Activated CD4-positive, alpha-beta memory T cell treated with anti-CD3 and anti-CD28 coated beads for 36 hours (primary cell): ENCODE measurements around the gene CALD1. TPM values are rescaled to one million over a fixed set of nuclear protein-coding genes. Genes with fewer than 3 reads are reported as not detected.

Experiments used
- CTCF ChIA-PET: fragments of 350-600 bp; sonication (Branson Sonifier 250); formaldehyde crosslinking; loops from one replicate; lab custom pipeline; 2021; ENCODE audit warnings: antibody characterized with exemption, inconsistent platforms; lab: Charles Lee
- POLR2A ChIA-PET: fragments of 350-600 bp; sonication (Branson Sonifier 250); formaldehyde crosslinking; loops from one replicate; lab custom pipeline; 2021; ENCODE audit warnings: antibody characterized with exemption; lab: Charles Lee
- DNase-seq: peaks from one replicate; pipeline ENCODE4 v3.0.0-alpha.2; 2020
- H3K27ac Mint-ChIP-seq: one replicate; pipeline ENCODE4 v1.8.0; 2021; ENCODE audit warnings: mixed read lengths
- H3K27me3 Mint-ChIP-seq: one replicate; pipeline ENCODE4 v1.8.0; 2021; ENCODE audit warnings: mixed read lengths
- H3K36me3 Mint-ChIP-seq: one replicate; pipeline ENCODE4 v1.8.0; 2021; ENCODE audit warnings: mixed read lengths
- H3K4me1 Mint-ChIP-seq: one replicate; pipeline ENCODE4 v1.8.0; 2021; ENCODE audit warnings: low read depth, mixed read lengths
- H3K4me3 Mint-ChIP-seq: one replicate; pipeline ENCODE4 v1.8.0; 2021; ENCODE audit warnings: mild to moderate bottlenecking, mixed read lengths
- H3K9me3 Mint-ChIP-seq: one replicate; pipeline ENCODE4 v1.8.0; 2021; ENCODE audit warnings: mixed read lengths
- intact Hi-C: fragments of 100-400 bp; cut with micrococcal nuclease; formaldehyde crosslinking; loops from one replicate; pipeline ENCODE4 v1.15.1; 2023
- total RNA-seq, 2 experiments: library from RNA; stranded (reverse); gene quantifications; one replicate each; pipeline ENCODE4 v1.2.3, GENCODE V29; 2021

Gene CALD1
- total RNA-seq, 2 experiments from 2014 or later, result 7.1 to 7.5 TPM

DNA sequence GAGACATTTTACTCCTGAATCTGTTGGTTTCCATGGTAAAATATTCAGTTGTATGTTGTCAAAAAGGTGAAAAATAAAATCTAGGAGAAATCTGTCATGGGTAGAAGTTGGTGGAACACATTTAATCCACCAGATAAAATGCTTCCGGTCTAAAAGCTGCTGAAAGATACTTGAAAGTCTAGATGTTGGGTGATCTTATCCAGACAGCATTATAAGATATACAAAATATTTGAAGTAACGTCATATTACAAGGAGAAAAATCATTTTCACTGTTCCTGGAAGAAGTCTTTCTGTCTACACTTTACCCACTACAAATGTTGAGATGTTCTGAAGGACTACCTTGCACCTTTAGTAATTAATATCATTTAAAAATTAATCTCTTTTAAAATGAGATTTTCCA lies 40.9 kb downstream of the CALD1 start:
- Mint-ChIP-seq H3K9me3 (no peaks in the 10 kb centered on the region), H3K36me3 (no peaks in the 10 kb centered on the region), H3K27ac (no peak overlapping the region), H3K27me3 (no peaks in the 10 kb centered on the region), H3K4me3 (no peak overlapping the region), H3K4me1 (no peaks in the 10 kb centered on the region)
- CTCF ChIA-PET, result no interaction called here
- intact Hi-C loops, result no loop called here
- POLR2A ChIA-PET, result no interaction called here
- DNase-seq, result no peak

DNA sequence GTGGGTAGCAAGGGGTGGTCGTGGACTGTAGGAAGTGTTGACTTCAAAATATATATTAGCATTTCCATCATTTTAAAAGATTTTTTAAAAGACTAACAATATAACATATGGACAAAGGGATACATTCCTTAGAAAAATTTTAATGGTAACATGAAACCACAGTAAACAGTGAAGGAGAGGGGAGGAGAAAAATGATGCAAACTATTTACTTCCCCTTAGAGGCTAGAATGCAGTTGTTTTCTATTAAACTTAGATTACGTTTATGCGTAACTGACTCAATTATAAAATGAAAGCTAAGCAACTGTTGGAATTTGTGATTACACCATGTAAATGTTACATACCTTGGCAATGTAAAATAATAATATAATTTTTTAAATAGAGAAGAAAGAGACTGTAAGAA lies 41.3 kb downstream of the CALD1 start:
- intact Hi-C loops, result no loop called here
- Mint-ChIP-seq H3K4me3 (no peak overlapping the region), H3K36me3 (no peaks in the 10 kb centered on the region), H3K27ac (no peak overlapping the region), H3K9me3 (no peaks in the 10 kb centered on the region), H3K4me1 (no peaks in the 10 kb centered on the region), H3K27me3 (no peaks in the 10 kb centered on the region)
- ChIA-PET POLR2A (no interaction called here), CTCF (no interaction called here)
- DNase-seq, result no peak

DNA sequence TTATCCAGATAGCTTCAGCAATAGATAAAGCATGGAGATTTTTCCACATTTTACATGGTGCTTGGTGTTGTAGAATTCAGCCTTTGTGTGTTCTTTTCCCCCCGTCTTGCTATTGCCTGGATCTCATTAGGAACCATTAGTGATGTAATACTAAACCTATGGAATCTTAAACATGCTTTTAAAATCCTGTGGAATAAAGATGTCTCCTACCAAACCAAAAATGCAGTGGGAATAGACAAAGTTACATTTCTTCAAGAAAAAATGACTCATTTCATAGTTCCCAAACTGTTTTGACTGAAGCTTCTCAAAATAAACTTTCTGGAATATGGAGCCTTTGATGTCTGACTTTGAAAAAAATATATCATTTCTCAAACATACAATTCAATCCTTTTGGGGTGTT lies 44.0 kb downstream of the CALD1 start:
- no peaks in the 10 kb centered on the region for H3K9me3 Mint-ChIP-seq
- no peak for DNase-seq
- no peak overlapping the region for H3K27ac Mint-ChIP-seq
- H3K27me3 Mint-ChIP-seq, result no peaks in the 10 kb centered on the region
- H3K4me1 Mint-ChIP-seq, result no peaks in the 10 kb centered on the region
- POLR2A ChIA-PET, result no interaction called here
- CTCF ChIA-PET, result no interaction called here
- intact Hi-C loops, result no loop called here
- no peak overlapping the region for H3K4me3 Mint-ChIP-seq
- H3K36me3 Mint-ChIP-seq, result no peaks in the 10 kb centered on the region

DNA sequence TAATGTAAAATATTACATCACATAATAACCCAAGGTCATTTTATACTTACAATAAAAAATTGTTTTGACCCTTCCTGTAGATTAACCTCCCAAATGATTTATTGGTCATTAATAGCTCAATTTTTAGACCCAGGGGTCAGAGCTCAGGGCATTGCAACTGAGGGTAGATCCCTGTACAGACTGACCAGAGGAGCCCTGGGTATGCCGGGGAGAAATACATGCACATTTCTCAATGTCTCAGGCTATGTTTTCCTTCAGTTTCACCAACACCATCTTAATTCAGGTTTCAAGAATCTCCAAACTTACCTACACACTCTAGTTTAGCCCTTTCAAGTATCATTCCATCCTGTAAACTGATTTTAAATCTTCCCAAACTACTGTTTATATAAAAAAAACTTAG lies 46.2 kb downstream of the CALD1 start:
- no peaks in the 10 kb centered on the region for H3K27me3 Mint-ChIP-seq

DNA sequence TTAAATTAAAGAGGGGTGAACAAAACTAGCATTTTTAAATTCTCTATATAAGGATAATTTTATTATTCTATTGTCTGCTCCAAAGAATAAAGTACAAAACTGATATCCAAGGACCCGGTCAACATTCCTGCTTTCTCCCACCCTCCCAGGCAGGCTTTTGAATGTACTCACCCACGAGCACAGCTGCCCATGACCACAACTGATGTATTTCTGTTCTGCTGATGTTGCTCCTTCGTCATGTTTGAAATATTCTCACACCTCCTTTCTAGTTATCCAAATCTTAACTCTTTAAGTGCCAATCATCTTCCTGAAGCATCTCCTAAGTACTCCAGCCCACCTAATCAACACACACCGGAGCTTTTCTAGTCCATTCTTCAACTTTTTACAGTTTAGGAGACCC lies 46.7 kb downstream of the CALD1 start:
- Mint-ChIP-seq H3K4me1 (no peaks in the 10 kb centered on the region), H3K27me3 (no peaks in the 10 kb centered on the region), H3K36me3 (no peaks in the 10 kb centered on the region), H3K9me3 (no peaks in the 10 kb centered on the region), H3K27ac (no peak overlapping the region), H3K4me3 (no peak overlapping the region)
- POLR2A ChIA-PET, result no interaction called here
- CTCF ChIA-PET, result no interaction called here
- intact Hi-C loops, result no loop called here
- no peak for DNase-seq

More for the DNA sequence above, 46.2 kb downstream of the CALD1 start:
- no peaks in the 10 kb centered on the region for H3K9me3 Mint-ChIP-seq
- no peaks in the 10 kb centered on the region for H3K4me1 Mint-ChIP-seq
- no peak overlapping the region for H3K27ac Mint-ChIP-seq
- intact Hi-C loops, result no loop called here
- ChIA-PET CTCF (no interaction called here), POLR2A (no interaction called here)
- no peaks in the 10 kb centered on the region for H3K36me3 Mint-ChIP-seq
- no peak for DNase-seq
- no peak overlapping the region for H3K4me3 Mint-ChIP-seq

DNA sequence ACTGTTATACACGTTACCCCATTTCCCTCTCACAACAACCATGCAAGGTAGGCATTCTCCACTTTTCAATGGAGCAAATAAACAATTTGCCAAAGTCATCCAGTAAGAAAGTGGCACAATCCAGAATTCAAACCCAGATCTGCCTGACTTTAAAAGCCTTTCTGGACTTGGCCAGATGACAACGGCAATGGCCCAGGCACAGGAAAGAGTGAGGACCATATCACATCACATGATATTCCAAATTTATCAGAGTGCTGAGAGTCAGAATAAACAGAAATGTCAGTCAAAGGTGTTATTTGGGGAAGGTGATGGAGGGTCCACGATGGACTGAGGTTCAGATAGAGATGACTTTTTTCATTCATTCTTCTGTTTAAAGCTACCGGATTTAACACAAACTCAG lies 48.0 kb downstream of the CALD1 start:
- Mint-ChIP-seq H3K27me3 (no peaks in the 10 kb centered on the region), H3K4me1 (no peaks in the 10 kb centered on the region), H3K27ac (no peak overlapping the region), H3K4me3 (no peak overlapping the region), H3K36me3 (no peaks in the 10 kb centered on the region), H3K9me3 (no peaks in the 10 kb centered on the region)
- intact Hi-C loops, result no loop called here
- ChIA-PET POLR2A (no interaction called here), CTCF (no interaction called here)
- DNase-seq, result no peak

DNA sequence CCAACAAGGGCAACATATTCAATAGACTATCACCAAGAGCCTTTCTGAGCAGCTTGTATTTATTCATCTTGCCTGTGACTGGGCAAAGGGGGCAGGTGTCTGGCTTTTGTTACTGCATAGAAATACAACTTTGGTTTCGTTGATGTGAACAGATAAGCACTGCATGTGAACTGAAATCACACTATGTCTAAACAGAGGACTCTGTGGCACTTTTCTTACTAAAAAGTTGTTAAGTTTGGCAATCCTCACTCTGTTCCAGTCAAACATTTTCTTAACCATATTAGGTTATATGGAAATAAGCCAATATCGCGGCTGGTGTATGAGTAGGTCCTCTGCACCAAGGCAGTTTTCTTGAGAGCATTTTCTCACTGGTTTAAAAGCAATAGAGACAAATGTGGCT lies 48.5 kb downstream of the CALD1 start:
- no peaks in the 10 kb centered on the region for H3K27me3 Mint-ChIP-seq
- CTCF ChIA-PET, result no interaction called here

DNA sequence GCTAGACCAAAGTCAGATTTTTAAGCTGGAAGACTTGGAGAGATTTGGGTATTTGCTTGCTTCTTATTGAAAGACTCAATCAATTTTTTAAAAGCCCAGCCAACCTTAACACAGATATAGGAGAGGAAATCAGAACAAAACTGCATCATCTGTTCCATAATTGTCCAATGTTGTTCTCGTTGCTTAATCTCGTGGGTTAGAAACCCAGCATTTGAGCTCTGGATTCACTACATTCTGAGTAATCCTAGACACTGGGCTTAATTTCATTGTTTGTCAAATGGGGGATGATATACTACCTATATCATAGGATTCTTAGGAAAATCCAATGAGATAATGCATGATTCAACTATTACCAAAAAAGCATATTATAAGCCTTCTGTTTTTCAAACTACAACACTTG lies 48.9 kb downstream of the CALD1 start:
- DNase-seq, result no peak
- Mint-ChIP-seq H3K9me3 (no peaks in the 10 kb centered on the region), H3K27ac (no peak overlapping the region), H3K36me3 (no peaks in the 10 kb centered on the region), H3K4me3 (no peak overlapping the region), H3K27me3 (no peaks in the 10 kb centered on the region), H3K4me1 (no peaks in the 10 kb centered on the region)
- intact Hi-C loops, result no loop called here
- POLR2A ChIA-PET, result no interaction called here
- CTCF ChIA-PET, result no interaction called here

More for the DNA sequence above, 48.5 kb downstream of the CALD1 start:
- no peak for DNase-seq
- POLR2A ChIA-PET, result no interaction called here
- H3K4me1 Mint-ChIP-seq, result no peaks in the 10 kb centered on the region
- intact Hi-C loops, result no loop called here
- H3K36me3 Mint-ChIP-seq, result no peaks in the 10 kb centered on the region
- H3K27ac Mint-ChIP-seq, result no peak overlapping the region
- H3K4me3 Mint-ChIP-seq, result no peak overlapping the region
- H3K9me3 Mint-ChIP-seq, result no peaks in the 10 kb centered on the region

DNA sequence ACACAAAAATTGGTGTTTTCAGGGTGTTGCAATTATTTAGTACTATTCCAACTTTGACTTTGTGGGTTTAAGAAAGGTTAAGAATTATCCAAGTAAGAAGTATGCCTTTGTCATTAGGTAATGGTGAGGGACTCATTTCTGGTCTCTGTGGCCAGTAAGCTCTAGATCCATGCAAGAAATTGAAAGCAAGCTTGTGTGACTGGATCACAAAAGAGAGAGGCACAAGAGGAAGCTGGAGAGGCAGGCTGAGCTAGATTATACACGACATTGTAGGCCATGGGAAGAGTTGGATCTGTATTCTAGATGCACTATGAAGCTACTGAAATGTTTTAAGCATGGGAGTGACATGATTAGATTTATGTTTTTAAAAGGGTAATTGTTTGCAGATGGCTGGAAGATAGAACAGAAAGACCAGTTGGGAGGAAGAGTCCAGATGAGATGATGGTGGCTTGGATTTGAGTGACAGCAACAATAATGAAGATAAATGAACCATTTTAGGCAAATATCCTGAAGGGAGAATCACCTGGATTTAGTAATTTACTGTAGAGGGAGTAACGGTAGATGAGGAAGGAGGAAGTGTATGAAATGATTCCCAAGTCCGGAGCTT lies 50.0 kb downstream of the CALD1 start:
- no peaks in the 10 kb centered on the region for H3K4me1 Mint-ChIP-seq
- intact Hi-C loops, result no loop called here
- POLR2A ChIA-PET, result no interaction called here
- H3K27ac Mint-ChIP-seq, result no peak overlapping the region
- no peak for DNase-seq
- CTCF ChIA-PET, result no interaction called here
- no peaks in the 10 kb centered on the region for H3K36me3 Mint-ChIP-seq
- H3K9me3 Mint-ChIP-seq, result no peaks in the 10 kb centered on the region
- no peak overlapping the region for H3K4me3 Mint-ChIP-seq
- no peaks in the 10 kb centered on the region for H3K27me3 Mint-ChIP-seq

DNA sequence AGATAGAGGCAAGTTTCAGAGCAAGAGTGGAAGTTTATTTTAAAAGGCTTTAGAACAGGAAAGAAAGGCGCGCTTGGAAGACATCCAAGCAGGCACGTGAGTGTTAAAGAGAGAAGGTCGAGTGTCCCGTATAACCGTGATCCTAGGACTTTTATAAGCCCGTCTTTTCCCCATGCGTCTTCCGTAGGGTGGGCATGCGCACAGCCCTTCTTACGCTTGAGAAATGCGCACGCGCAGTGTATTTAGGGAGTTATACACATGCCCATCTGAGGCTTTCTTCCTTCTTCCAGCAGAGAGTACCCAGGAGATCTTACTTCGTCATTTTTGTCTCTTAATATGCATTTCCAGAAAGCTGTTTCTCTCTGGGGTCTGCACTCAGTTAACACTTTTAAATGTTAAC lies 52.4 kb downstream of the CALD1 start:
- Mint-ChIP-seq H3K9me3 (no peaks in the 10 kb centered on the region), H3K4me1 (no peaks in the 10 kb centered on the region), H3K4me3 (peak overlapping the region; percentile 14), H3K27ac (no peak overlapping the region), H3K27me3 (no peaks in the 10 kb centered on the region), H3K36me3 (no peaks in the 10 kb centered on the region)
- DNase-seq, result no peak
- intact Hi-C loops, result no loop called here
- POLR2A ChIA-PET, result no interaction called here
- CTCF ChIA-PET, result no interaction called here

DNA sequence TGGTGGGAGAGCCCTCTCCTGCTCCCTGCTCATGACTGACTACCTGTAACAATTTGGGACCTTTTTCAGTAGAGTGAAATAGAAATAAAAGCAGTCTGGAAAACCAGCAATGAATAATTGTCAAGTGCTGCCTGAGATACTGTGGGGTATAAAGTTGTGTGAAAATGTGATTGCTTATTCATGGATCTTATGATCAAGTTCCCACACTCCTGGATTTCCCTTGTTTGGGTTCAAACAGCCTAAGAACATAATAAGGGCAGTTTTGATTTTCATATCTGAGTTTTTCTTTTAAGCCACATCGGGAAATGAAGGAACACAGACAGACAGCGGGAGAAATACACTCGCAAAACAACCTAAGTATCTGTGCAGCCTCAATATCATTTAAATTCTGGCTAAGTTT lies 52.9 kb downstream of the CALD1 start:
- DNase-seq, result no peak
- ChIA-PET POLR2A (no interaction called here), CTCF (no interaction called here)
- Mint-ChIP-seq H3K27ac (no peak overlapping the region), H3K27me3 (no peaks in the 10 kb centered on the region), H3K9me3 (no peaks in the 10 kb centered on the region), H3K4me1 (no peaks in the 10 kb centered on the region), H3K4me3 (no peak overlapping the region), H3K36me3 (no peaks in the 10 kb centered on the region)
- intact Hi-C loops, result no loop called here

DNA sequence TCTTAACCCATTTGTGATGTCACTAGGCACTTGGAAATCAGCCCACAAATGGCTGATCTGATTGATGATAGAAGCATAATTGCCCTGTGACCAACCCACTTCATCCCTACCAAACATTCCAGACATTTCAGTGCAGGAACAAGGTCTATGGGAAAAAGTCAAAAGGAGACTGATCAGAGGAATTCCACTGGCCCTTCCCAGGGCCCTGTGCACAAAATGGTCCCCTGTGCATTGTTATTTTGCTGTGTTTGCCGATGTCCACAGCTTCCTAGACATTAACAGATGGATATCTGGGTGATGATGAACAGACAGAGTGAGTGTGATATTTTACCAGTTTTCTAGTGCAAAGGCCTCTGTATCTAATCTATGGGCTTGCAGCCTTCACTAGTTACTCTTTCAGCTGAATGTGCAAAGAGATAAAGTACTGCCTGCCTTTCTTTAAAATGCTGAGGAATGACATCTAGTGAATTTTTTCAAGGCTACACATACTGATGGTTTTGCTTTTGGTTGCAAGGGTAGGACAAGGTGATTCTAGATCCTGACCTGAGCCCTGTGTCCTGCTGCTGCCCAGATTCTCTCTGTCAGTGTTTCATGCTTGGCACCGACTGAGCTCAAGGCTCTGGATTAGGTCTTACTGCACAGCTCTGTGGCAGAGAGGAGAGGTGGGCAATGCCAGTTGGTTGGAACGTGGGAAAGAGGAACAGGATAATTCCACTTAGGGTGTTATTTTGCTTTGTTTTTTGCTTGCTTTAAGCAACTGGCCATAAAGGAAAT lies 55.4 kb downstream of the CALD1 start:
- no peaks in the 10 kb centered on the region for H3K36me3 Mint-ChIP-seq
- H3K4me3 Mint-ChIP-seq, result no peak overlapping the region
- H3K27ac Mint-ChIP-seq, result no peak overlapping the region
- no peak for DNase-seq
- ChIA-PET POLR2A (no interaction called here), CTCF (no interaction called here)
- H3K9me3 Mint-ChIP-seq, result no peaks in the 10 kb centered on the region
- no peaks in the 10 kb centered on the region for H3K4me1 Mint-ChIP-seq
- intact Hi-C loops, result no loop called here
- no peaks in the 10 kb centered on the region for H3K27me3 Mint-ChIP-seq

DNA sequence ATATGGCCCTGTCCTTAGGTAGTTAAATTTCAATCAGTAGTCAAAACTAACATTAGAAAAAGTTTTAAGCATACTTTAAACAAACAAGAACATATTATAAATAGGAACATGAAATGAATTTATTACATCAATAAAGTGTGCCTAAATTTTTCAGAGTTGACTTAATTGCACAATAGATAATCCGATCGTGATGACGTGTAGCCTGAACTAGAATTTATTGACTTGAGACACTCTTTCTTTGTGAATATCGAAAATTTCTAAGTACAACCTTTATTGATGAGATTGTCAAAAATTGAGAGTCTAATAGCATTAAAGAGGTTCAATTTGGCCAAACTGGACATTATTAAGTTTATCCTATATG lies 56.0 kb downstream of the CALD1 start:
- Mint-ChIP-seq H3K27ac (no peak overlapping the region), H3K4me1 (no peaks in the 10 kb centered on the region), H3K36me3 (no peaks in the 10 kb centered on the region), H3K4me3 (no peak overlapping the region), H3K9me3 (no peaks in the 10 kb centered on the region), H3K27me3 (no peaks in the 10 kb centered on the region)
- intact Hi-C loops, result no loop called here
- no peak for DNase-seq
- POLR2A ChIA-PET, result no interaction called here
- CTCF ChIA-PET, result no interaction called here
